GM19463 (cell line): Measurements from ENCODE around the gene DUSP3.
A peak's percentile ranks its signal among the peaks of the same experiment; 100 is the strongest.
"Not testable (repeated sequence)": the region's sequence is repeated elsewhere in the genome, so short reads cannot be mapped to it uniquely, and the experiment has no call there.

Experiments used
- ATAC-seq: cut with Tn5 transposase; IDR thresholded peaks from one replicate; pipeline ENCODE4 v1.9.1; 2021; ENCODE audit warnings: mild to moderate bottlenecking, moderate library complexity; ENCODE audit not compliant: unreplicated experiment

Gene DUSP3

DNA sequence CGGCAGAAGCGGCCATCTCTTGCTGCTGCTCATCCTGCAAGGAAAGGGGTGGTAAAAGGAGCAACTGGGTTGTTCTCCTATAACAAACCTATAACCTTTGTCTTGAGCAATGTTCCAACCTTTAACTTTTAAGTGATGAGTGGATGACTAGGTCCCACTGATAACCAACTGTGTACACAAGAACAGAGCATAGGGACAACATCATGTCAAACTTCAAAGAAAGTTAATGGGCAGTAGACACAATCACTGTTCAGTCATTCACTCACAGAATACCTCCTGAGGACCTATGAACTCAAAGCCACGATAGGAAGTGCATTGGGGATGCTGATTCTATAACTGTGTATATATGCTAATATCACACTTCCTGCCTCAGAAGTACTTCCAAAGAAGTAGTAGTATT, 23.1 kb upstream of the DUSP3 start:
- no peak for ATAC-seq

DNA sequence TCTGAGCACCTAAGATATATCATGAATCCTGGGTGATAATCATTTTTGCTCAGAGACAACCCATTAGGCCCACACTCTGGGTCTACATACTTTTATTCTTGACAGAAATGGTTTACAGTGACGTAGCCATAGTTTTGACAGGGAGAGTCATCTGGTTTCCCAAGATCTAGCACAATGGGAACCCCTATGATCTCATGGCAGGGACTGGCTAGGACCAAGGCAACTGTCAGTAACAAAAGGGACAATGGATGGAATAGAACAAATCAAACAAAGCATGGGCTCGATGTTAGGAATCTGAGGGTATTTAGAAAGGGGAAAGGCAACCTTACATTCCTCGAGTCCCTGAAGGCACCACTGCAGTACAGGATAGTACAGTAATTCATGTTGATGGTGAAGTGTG, 22.0 kb upstream of the DUSP3 start:
- no peak for ATAC-seq

DNA sequence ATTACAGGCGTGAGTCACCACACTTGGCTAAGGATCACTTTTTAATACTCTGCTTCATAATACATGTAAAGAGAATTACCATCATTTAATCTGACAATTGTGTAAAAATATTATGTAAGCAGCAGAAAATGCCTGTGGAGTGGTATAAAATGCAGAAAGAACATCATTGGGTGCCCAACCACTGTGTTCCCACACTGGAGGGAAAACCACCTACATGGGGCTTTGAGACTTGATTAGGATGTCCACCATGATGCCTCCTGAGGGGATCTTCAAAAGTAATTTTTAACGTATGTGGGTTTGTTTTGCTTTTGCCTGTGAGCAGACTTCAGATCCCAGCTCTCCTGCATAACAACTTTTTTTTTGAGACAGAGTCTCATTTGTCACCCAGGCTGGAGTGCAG, 20.3 kb upstream of the DUSP3 start:
- no peak for ATAC-seq

DNA sequence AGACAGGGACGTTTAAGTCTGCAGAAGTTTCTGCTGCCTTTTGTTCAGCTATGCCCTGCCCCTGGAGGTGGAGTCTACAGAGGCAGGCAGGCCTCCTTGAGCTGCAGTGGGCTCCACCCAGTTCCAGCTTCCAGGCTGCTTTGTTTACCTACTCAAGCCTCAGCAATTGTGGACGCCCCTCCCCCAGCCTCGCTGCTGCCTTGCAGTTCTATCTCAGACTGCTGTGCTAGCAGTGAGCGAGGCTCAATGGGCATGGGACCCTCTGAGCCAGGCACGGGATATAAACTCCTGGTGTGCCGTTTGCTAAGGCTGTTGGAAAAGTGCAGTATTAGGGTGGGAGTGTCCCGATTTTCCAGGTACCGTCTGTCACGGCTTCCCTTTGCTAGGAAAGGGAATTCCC, 19.2 kb upstream of the DUSP3 start:
- ATAC-seq = not testable (repeated sequence)

DNA sequence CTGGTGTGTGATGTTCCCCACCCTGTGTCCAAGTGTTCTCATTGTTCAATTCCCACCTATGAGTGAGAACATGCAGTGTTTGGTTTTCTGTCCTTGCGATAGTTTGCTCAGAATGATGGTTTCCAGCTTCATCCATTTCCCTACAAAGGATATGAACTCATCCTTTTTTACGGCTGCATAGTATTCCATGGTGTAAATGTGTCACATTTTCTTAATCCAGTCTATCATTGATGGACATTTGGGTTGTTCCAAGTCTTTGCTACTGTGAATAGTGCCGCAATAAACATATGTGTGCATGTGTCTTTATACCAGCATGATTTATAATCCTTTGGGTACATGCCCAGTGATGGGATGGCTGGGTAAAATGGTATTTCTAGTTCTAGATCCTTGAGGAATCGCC, 13.9 kb upstream of the DUSP3 start:
- ATAC-seq = not testable (repeated sequence)

DNA sequence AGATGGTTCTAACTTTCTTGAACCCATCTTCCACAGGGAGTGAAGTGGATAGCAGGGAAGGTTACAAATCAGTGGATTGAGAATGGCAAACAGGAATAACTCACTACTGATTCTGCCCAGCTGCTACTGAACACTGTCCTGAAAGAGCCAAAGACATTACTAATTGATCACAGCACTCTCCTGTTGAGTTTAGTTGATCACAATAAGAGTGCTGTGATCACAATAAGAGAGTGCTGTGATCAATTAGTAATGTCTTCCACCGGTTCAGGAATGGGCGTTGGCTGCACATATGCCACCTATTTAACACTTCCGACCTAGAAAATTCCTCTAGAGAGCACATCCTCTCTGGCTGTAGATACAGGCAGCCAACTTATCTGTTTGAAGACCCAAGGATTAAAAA, 12.8 kb upstream of the DUSP3 start:
- ATAC-seq = no peak

DNA sequence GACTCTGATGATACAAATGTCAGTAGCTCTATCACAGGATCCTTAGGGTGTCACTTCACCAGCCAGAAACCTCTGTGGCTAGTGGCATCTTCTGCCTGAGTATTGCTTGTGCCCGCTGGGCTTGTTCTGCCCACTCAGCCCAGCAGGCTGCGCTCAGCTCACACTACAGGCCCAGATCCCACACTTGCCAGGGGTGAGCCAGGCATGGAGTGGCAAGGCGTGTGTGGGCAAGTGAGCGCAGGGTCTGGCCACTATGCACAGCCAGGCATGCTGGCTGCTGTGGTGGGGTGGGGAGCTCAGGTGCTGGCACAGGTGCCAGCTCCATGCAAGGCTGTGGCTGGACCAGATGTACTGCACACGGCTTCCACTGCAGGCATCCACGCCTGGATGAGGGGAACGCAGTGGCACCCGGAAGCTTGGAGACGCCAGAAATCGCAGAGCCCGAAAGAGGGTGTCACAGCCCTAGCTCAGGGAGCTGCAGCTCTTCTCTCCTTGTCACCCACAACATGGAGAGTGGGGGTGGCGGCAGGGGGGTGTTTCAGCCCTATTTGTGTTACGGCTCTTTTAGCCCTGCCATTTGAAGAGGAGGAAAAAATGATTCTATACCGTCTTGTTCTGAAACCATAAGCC, 11.6 kb upstream of the DUSP3 start:
- ATAC-seq = no peak

DNA sequence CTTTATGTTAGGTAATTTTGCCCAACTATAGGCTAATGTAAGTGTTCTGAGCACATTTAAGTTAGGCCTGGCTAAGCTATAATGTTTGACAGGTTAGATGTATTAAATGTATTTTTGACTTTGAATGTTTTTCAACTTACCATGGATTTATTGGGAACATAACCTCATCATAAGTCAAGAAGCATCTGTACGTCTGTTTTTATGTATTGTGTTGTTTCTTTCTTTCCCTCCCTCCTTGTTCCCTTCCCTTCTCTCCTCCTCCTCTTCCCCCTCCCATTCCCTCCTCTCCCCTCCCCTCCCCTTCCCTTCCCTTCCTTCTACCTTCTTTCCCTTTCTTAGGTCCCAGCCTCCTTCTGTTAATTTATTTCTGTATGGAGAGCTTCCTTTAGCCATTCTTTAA, 10.7 kb upstream of the DUSP3 start:
- ATAC-seq = no peak

DNA sequence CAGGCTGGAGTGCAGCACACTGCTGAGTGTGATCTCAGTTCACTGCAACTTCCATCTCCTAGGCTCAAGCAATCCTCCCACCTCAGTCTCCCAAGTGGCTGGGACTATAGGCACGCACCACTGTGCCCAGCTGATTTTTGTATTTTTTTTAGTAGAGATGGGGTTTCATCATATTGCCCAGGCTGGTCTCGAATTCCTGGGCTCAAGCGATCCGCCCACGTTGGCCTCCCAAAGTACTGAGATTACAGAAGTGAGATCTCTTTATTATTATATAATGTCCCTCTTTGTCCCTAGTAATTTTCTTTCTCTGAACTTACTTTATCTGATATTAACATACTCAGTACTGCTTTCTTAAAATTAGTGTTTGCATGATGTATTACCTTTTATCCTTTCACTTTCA, 9.8 kb upstream of the DUSP3 start:
- ATAC-seq = no peak

DNA sequence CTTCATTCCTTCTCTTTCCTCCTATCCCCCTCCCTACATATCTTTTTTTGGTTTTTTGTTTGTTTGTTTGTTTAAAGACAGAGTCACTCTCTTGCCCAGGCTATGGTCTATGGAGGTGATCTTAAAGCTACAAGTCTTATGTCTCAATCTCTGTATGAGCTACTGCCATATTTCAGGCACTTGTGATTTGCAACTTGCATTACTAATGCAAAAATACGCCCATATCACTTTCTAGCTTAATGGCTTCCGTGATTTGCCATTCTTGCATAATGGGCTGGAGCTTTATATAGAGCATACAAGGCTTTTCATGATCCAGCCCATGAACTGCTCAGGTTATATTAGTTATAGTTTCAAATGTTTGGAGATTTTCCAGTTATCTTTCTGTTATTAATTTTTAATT, 9.0 kb upstream of the DUSP3 start:
- no peak for ATAC-seq

DNA sequence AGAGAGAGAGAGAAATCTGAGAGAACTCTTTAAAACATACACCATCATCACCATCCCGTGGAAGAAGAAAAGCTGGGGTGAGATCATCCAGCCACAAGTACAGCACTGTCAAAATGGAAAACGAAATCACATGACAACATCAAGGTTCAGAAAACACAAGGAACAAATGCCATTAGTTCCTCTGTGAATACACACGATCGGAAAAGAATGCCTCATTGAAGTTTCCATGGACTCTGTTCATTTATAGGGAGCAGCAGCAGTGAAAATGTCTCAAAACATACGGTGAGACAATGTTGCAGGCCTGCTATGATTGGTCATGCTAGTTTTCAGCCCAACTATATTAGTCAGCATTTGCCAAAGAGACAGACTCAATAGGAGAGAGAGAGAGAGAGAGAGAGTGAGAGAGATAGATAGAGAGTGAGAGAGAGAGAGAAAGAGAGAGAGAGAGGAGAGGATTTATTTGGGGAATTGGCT, 5.9 kb upstream of the DUSP3 start:
- ATAC-seq = no peak

DNA sequence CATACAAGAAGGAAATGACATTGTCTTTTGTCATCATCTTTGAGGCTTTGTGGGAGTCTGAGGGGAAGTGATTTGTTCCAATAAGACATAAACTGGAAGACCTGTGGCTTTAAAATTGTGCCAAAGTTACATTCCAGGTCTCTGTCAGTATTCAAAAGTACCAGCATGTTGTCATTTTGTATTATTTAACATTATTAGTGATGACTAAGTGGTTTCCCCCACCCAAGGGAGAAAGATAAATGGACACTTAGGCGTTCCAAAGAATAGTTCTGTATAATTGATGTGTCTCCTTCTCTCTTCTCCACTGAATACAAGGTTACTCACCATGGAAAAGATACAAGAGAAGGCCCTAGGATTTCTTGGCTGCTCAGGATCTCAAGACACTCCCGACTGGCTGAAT, 5.3 kb upstream of the DUSP3 start:
- no peak for ATAC-seq

DNA sequence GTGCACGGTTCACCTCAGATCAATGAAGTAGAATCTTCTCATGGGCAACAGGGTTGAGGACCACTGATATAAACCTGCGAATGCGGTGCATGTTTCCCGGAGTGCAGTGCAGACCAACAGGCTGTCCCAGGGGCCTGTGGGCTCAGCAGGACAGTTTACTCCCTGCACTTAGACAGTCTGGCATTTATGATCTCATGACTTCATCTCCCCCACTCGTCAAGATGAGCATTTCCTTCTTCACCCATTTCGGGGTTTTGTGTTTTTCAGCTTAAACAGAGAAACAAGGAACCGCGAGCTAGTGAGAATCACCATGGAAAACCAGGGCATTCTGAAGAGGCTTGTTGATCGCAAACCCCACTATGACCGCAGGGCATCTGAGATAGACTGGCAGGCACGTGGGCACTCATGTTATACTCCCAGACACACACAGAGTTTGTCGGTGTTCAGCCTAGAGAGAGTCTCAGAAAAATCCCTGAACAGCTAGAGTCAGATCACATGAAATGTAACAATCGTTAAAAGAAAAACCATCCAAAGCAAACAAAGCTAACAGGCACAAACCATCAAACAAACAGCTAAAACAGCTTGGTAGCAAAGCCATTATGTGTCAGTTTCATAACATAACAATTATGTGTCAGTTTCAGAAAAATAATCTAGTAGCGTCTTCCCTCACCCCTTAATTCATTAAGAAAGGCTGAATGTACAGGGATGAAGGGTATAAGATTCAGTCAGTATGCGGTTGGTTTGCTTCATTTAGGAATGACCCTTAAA, 4.3 kb upstream of the DUSP3 start:
- no peak for ATAC-seq

DNA sequence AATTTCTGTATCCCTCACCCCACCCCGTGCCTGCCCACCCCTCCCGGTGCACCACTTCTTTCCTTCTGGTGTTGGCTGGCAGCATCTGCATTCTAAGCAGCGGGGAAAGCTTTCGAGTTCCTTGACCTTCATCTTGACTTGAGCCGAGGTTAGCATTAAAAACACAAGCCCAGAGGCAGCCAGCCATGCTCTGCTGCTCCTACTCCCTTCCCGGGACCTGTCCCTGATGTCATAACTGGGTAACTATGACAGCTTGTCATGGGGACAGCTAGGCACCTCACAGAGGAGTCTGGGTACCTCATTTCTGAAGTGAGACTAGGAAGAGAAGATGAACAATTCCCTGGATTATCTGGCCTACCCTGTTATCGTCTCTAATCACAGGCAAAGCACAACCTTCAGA, 1.4 kb upstream of the DUSP3 start, which contains the start of gene CFAP97D1:
CFAP97D1 (plus strand) TSS at position 301 of the 400 bp plus-strand sequence; CDS start at position 329, 28 bp downstream.
- ATAC-seq = no peak

DNA sequence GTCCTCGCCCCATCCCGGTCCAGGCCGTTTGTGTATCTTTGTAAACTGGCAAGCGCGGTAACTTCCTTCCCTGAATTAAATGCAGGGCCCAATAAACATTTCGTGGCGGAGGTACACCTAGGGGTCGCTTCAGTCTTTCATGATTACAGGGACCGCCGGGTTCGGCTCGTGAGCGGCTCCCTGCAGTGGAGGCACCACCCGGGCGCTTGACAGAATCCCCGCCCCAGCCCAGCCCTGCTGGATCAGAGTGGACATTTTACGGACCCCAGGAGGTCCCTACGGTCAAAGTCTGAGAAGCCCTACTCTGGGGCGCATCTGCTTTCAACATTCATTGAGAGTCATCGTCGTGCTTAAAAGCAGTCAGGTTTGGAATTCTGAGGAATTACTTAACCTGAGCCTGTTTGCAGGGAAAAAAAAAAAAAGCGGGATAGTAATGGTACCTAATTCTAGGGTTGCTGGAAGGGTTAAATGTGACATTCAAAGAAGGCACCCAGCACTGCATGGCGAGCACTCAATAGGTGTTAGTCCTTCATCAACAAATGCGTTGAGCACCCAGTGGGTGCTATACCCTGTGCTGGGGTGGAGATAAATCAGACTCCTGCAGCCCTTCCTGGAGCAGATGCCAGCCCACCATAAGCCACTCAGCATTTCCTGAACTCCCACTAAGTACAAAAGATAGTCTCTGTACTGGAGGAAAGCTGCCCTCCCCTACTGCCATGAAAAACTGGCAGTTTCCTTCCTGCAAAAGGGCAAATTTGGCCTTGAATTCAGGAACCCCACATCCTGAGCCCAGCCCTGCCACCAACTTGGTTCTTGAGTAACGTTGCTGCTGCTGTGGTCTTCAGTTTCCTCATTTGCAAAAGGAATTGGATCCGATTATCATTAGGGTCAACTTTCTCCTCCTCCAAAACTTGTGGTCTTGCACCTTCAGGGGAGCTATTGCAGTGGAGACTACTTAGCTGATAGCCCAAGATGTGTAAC, 658 bp upstream of the DUSP3 start:
- ATAC-seq = peak; percentile 20

DNA sequence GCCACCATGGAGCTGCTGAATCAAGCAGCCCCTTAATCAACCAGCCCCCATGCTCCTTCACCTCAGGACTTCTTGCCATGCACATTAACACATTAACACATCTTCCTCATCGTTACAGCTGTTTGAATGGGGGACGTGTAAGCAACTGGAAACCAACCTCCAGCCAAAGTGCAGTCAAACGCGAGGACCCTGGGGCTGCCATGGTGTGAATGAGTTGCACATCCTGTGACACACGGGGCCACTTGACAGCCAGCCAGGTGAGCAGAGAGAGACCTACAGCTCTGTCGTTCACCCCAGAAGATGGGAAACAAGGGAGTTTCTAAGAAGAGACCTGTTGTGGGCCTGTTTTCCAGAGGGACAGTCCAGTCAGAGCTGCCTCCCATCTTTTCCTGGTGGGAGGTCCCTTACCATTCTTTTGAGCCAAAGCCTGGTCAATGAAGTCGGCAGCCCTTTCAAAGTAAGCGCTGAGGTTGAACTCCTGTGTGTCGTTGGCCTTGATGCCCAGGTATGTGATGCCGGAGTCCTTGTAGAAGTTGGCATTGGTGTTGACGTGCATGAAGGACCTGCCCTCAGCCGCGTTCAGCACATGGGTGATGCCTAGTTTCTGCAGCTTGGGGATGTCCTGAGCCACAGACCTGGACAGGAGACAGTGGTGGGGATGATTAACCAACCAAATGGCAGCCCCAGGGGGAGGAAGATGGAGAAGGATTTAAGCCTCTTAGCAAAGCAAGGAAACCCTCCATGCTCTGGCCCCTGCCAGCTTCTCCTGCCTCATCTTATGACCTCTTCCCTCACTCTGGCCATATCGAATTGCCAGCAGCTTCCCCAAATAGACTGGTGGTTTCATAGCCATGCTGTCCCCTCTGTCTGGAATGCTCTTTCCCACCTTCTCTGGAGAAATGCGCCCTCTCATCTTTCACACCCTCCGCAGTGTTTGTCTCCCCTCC, 4.2 kb downstream of the DUSP3 start:
- ATAC-seq = no peak

DNA sequence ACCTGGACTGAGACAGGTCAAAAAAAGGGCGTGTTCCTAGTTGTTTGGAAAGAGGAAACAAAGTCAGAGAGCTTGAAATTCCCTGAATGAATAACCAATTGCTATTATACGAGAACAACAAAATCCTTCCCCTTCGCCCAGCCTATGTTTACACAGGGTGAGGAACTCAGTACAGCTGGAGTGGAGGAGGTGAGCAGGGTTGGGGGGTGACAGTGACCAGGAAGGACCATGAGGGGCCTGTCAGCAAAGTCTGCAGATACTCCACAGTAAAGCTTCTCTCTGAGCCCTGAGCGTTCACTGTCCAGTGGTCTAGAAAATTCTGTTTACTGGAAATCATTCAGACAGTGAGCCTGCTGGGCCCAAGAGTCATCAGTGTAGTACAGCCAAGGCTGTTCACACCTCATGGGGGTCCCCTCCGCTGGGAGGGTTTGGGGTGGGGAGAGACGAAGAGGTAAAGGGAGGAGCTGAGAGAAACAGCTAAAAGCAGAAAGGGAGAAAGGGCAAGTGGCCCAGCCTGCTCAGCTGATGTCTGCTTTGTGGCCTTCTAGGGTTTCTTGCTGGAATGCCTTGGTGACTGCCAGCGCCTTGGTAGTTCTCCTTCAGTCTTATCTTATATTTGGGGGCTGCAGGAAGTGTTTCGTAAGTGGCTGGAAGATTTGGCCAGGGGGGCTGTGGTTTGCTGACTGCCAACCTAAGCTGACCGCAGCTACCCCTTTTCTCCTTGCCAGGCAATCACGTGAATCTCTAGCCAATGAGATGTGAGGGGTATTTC, 5.7 kb downstream of the DUSP3 start:
- no peak for ATAC-seq

DNA sequence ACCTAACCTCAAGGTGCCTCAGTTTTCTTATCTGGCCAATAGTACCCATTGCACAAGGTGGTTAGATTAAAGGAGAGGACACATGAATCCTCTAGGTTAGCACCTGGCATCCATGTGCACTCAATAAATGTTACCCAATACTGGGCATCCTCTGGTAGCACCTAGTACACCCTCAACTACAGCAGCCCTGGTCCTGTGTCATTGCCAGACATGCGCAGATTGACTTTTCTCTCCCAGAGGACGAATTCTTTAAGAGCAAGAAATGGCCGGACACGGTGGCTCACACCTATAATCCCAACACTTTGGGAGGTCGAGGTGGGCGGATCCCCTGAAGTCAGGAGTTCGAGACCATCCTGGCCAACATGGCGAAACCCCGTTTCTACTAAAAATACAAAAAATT, 7.3 kb downstream of the DUSP3 start:
- no peak for ATAC-seq

DNA sequence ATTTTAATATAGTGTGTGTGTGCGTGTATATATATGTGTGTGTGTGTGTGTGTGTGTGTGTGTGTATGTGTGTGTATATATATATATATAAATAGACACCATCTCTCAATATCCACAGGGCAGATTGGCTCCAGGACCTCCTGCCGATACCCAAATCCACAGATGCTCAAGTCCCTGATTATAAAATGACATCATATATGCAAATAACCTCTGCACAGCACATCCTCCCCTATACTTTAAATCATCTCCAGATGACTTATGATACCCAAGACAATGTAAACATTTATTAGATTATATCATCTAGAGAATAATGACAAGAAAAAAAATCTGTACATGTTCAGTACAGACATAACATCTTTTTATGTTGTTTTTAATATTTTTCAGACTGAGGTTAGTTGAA, 7.8 kb downstream of the DUSP3 start:
- ATAC-seq = no peak
